ENCODE results near the gene CAPZB. TPM values are rescaled to one million over a fixed set of nuclear protein-coding genes. Genes with fewer than 3 reads are reported as not detected.
"Not testable (repeated sequence)": the region's sequence is repeated elsewhere in the genome, so short reads cannot be mapped to it uniquely, and the experiment has no call there.

CAPZB gene
- total and polyA plus RNA-seq, 11 donors: 77.8 to 348 (median 237) TPM

GRCh38 chr1:19524791-19525190 is 39.5 kb upstream of the CAPZB start:
- H3K4me1 ChIP-seq: peaks cover 0 to 13% (median 5%) of the 10 kb centered on the region in 12 donors
- DNase-seq: no peak
- no peak for ATAC-seq
- H3K9me3 ChIP-seq: peaks cover 0 to 3% (median 0%) of the 10 kb centered on the region in 12 donors
- H3K36me3 ChIP-seq: no peaks in the 10 kb centered on the region
- no peaks in the 10 kb centered on the region for H3K27me3 ChIP-seq
- intact Hi-C loops (cut with DNase I): no loop called here
- H3K27ac ChIP-seq: no peak overlapping the region
- no peak overlapping the region for H3K4me3 ChIP-seq
- WGBS, 4 donors: 95 to 98% (median 97%) methylated on average over 5 of the region's 5 CpGs
- TF ChIP-seq CTCF (IDR thresholded peaks at IDR 0.05) (no peak), POLR2A (IDR thresholded peaks at IDR 0.05) (no peak)

- H3K36me3 ChIP-seq; ATAC-seq; DNase-seq; intact Hi-C loops (cut with DNase I); H3K27me3 ChIP-seq; H3K27ac ChIP-seq; H3K4me1 ChIP-seq; H3K4me3 ChIP-seq; H3K9me3 ChIP-seq: not testable (repeated sequence)
- 80 to 93% (median 84%) methylated on average over 4 of the region's 4 CpGs for WGBS, 4 donors
These were observed 37.2 kb upstream of the CAPZB start for GRCh38 chr1:19522570-19522969.

GRCh38 chr1:19521411-19521810 is 36.1 kb upstream of the CAPZB start:
- Histone ChIP-seq H3K27ac (no peak overlapping the region), H3K4me3 (no peak overlapping the region), H3K4me1 (peaks cover 0 to 7% (median 0%) of the 10 kb centered on the region in 12 donors), H3K9me3 (peaks cover 0 to 3% (median 0%) of the 10 kb centered on the region in 12 donors), H3K36me3 (no peaks in the 10 kb centered on the region), H3K27me3 (no peaks in the 10 kb centered on the region)
- TF ChIP-seq POLR2A (IDR thresholded peaks at IDR 0.05): no peak
- TF ChIP-seq CTCF (IDR thresholded peaks at IDR 0.05): no peak
- WGBS, 4 donors: 88 to 98% (median 92%) methylated on average over 2 of the region's 2 CpGs
- DNase-seq (no peak), ATAC-seq (no peak)
- intact Hi-C loops (cut with DNase I): no loop called here

- Histone ChIP-seq H3K36me3 (no peaks in the 10 kb centered on the region), H3K4me3 (no peak overlapping the region), H3K27ac (no peak overlapping the region), H3K9me3 (peaks cover 0 to 3% (median 0%) of the 10 kb centered on the region in 12 donors), H3K4me1 (peaks cover 0 to 26% (median 0%) of the 10 kb centered on the region in 12 donors), H3K27me3 (no peaks in the 10 kb centered on the region)
- intact Hi-C loops (cut with DNase I): loop anchor here in 2 of 10 donors (10.0 kb wide), 2 partner anchors 48 to 58 kb away; no protein-coding TSS in a partner anchor
- TF ChIP-seq POLR2A (IDR thresholded peaks at IDR 0.05): no peak
- TF ChIP-seq CTCF (IDR thresholded peaks at IDR 0.05): no peak
- DNase-seq (no peak), ATAC-seq (no peak)
These were observed 31.7 kb upstream of the CAPZB start for GRCh38 chr1:19517017-19517416.

GRCh38 chr1:19515201-19515600 is 29.9 kb upstream of the CAPZB start:
- 95 to 98% (median 96%) methylated on average over 4 of the region's 4 CpGs for WGBS, 4 donors

More at GRCh38 chr1:19515201-19515600, 29.9 kb upstream of the CAPZB start:
- ATAC-seq (no peak), DNase-seq (no peak)
- intact Hi-C loops (cut with DNase I): loop anchor here in 2 of 10 donors (10.0 kb wide), 2 partner anchors 50 to 60 kb away; no protein-coding TSS in a partner anchor
- Histone ChIP-seq H3K4me3 (no peak overlapping the region), H3K9me3 (no peaks in the 10 kb centered on the region), H3K27me3 (no peaks in the 10 kb centered on the region), H3K36me3 (no peaks in the 10 kb centered on the region), H3K4me1 (peaks cover 0 to 36% (median 1%) of the 10 kb centered on the region in 12 donors), H3K27ac (peak overlapping the region in 10 of 12 donors; percentile 20 to 85 (median 40))
- TF ChIP-seq CTCF (IDR thresholded peaks at IDR 0.05) (no peak), POLR2A (IDR thresholded peaks at IDR 0.05) (no peak)
